Smooth muscle cell of the brain vasculature (primary cell): Measurements from ENCODE around the gene SIK3.

Experiments used
- DNase-seq: peaks from one replicate; pipeline ENCODE4 v3.0.0-alpha.2; 2012; ENCODE audit warnings: low read depth, low spot score

The SIK3 gene

GRCh38 chr11:116901211-116901610 lies 197.0 kb downstream of the SIK3 start:
- no peak for DNase-seq

- DNase-seq = no peak
Observed at GRCh38 chr11:116896211-116896610, 202.0 kb downstream of the SIK3 start.

- DNase-seq = no peak
Observed at GRCh38 chr11:116895048-116895757, 203.0 kb downstream of the SIK3 start.

- no peak for DNase-seq
Observed at GRCh38 chr11:116893906-116894305, 204.3 kb downstream of the SIK3 start.

GRCh38 chr11:116893437-116893836 lies 204.8 kb downstream of the SIK3 start:
- DNase-seq = no peak

- no peak for DNase-seq
Observed at GRCh38 chr11:116892374-116892773, 205.9 kb downstream of the SIK3 start.

GRCh38 chr11:116891746-116892145 lies 206.5 kb downstream of the SIK3 start:
- no peak for DNase-seq

GRCh38 chr11:116890607-116891006 lies 207.6 kb downstream of the SIK3 start:
- DNase-seq = no peak

- no peak for DNase-seq
Observed at GRCh38 chr11:116890193-116890592, 208.0 kb downstream of the SIK3 start.

- DNase-seq = no peak
Observed at GRCh38 chr11:116888884-116889549, 209.2 kb downstream of the SIK3 start.

- DNase-seq = peak; percentile 24
Observed at GRCh38 chr11:116888024-116888423, 210.2 kb downstream of the SIK3 start.

GRCh38 chr11:116885951-116886655 lies 212.1 kb downstream of the SIK3 start:
- DNase-seq = no peak

- no peak for DNase-seq
Observed at GRCh38 chr11:116882386-116882785, 215.8 kb downstream of the SIK3 start.

GRCh38 chr11:116881143-116881542 lies 217.1 kb downstream of the SIK3 start:
- no peak for DNase-seq

GRCh38 chr11:116879800-116880625 lies 218.2 kb downstream of the SIK3 start:
- peak; percentile 47 for DNase-seq

GRCh38 chr11:116876656-116877055 lies 221.6 kb downstream of the SIK3 start:
- no peak for DNase-seq

- no peak for DNase-seq
Observed at GRCh38 chr11:116875194-116875593, 223.0 kb downstream of the SIK3 start.

- DNase-seq = no peak
Observed at GRCh38 chr11:116874251-116874650, 224.0 kb downstream of the SIK3 start.

GRCh38 chr11:116873381-116873780 lies 224.8 kb downstream of the SIK3 start:
- DNase-seq = no peak

GRCh38 chr11:116871248-116871647 lies 227.0 kb downstream of the SIK3 start:
- DNase-seq = no peak

- DNase-seq = no peak
Observed at GRCh38 chr11:116870054-116870453, 228.2 kb downstream of the SIK3 start.

- no peak for DNase-seq
Observed at GRCh38 chr11:116869610-116870009, 228.6 kb downstream of the SIK3 start.
